Measurements from ENCODE around the gene ITGA6. TPM values are rescaled to one million over a fixed set of nuclear protein-coding genes. Genes with fewer than 3 reads are reported as not detected.

ITGA6 gene
- total RNA-seq, 4 donors from 2014 or later, result 254 to 586 (median 471) TPM

DNA sequence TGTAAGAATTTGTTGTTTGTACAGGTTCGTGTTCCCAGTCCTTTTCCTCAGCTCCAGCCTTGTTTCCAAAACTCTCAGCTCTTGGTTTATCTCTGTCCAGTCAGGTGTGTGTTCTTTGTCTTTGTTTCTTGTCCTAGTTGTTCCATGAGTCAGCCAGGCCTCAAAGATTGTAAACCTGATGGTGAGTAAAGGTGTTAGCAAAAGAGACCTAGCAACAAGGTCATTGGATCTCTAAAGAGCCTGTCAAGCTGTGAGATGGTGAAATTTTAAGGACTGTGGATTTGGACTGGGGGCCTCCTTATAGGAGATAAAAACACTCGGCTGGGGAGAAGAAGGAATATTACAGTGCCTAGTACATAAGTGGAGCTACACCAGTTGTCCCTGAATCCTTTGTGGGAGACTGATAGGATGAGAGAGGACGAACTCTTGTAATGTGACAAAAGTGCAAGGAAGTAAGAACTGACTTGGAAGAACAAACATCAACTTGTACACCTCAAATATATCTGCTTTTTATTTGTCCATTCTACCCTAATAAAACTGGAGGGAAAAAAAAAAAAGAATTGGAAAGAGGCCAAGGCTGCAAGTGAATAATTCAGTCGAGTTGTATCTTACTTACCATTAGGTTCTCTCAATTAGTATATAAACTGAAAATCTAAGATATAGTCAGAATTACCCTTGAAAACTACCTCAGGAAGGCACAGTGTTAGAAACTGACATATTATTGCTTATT is 37.2 kb downstream of the ITGA6 start:
- DNase-seq (ENCODE audit: low spot score in 2 of 2), result no peak
- Histone ChIP-seq H3K4me3 (no peak overlapping the region), H3K4me1 (peaks cover 4 to 66% (median 51%) of the 10 kb centered on the region in 4 donors), H3K27ac (peak overlapping the region in 3 of 4 donors; percentile 68 to 90 (median 83)), H3K27me3 (no peaks in the 10 kb centered on the region), H3K36me3 (peaks cover 0 to 18% (median 0%) of the 10 kb centered on the region in 3 donors), H3K9me3 (no peaks in the 10 kb centered on the region)
- TF ChIP-seq POLR2A (IDR thresholded peaks at IDR 0.05) (no peak), EP300 (IDR thresholded peaks at IDR 0.05) (peak in 1 of 2 donors; percentile 9)
- 53 to 63% methylated on average over 4 of the region's 4 CpGs for WGBS, 2 donors

- WGBS, 2 donors, result 24 to 25% methylated on average over 24 of the region's 24 CpGs
- Histone ChIP-seq H3K9me3 (no peaks in the 10 kb centered on the region), H3K36me3 (peaks cover 0 to 18% (median 0%) of the 10 kb centered on the region in 3 donors), H3K4me3 (peak overlapping the region in 3 of 4 donors; percentile 14 to 40 (median 20)), H3K27me3 (no peaks in the 10 kb centered on the region), H3K27ac (peak overlapping the region; percentile 35 to 90 (median 71)), H3K4me1 (peaks cover 4 to 55% (median 44%) of the 10 kb centered on the region in 4 donors)
- peak; percentile 54 to 84 for DNase-seq (ENCODE audit: low spot score in 2 of 2)
- TF ChIP-seq POLR2A (IDR thresholded peaks at IDR 0.05) (peak in 1 of 2 donors; percentile 42), CTCF (IDR thresholded peaks at IDR 0.05) (peak; percentile 79 to 89 (median 85)), EP300 (IDR thresholded peaks at IDR 0.05) (peak in 1 of 2 donors; percentile 60)
Observed at GRCh38 chr2:172465417-172466334, 38.3 kb downstream of the ITGA6 start.

DNA sequence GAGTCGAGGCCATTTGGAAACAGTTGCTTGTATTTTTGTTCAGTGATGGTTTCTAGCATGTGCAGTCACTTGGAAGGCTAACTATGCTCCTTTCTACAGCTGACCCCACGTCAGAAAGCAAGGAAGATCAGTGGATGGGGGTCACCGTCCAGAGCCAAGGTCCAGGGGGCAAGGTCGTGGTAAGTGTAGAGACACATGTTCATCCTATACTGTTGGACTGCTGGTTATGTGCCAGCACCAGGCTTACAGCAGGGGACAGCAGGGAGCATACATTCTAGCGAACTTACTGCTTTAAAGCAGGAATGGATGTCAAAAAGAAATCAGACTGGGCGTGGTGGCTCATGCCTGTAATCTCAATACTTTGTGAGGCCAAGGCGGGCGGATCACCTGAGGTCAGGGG is 40.0 kb downstream of the ITGA6 start:
- 59 to 64% methylated on average over 8 of the region's 8 CpGs for WGBS, 2 donors
- no peak overlapping the region for H3K4me3 ChIP-seq
- H3K27ac ChIP-seq, result peak overlapping the region in 2 of 4 donors; percentile 57 to 58
- DNase-seq (ENCODE audit: low spot score in 2 of 2), result no peak
- H3K27me3 ChIP-seq, result no peaks in the 10 kb centered on the region
- no peaks in the 10 kb centered on the region for H3K9me3 ChIP-seq
- peaks cover 4 to 38% (median 29%) of the 10 kb centered on the region in 4 donors for H3K4me1 ChIP-seq
- H3K36me3 ChIP-seq, result peaks cover 0 to 26% (median 0%) of the 10 kb centered on the region in 3 donors
- TF ChIP-seq EP300 (IDR thresholded peaks at IDR 0.05), result no peak
- no peak for TF ChIP-seq POLR2A (IDR thresholded peaks at IDR 0.05)
- TF ChIP-seq CTCF (IDR thresholded peaks at IDR 0.05), result no peak

DNA sequence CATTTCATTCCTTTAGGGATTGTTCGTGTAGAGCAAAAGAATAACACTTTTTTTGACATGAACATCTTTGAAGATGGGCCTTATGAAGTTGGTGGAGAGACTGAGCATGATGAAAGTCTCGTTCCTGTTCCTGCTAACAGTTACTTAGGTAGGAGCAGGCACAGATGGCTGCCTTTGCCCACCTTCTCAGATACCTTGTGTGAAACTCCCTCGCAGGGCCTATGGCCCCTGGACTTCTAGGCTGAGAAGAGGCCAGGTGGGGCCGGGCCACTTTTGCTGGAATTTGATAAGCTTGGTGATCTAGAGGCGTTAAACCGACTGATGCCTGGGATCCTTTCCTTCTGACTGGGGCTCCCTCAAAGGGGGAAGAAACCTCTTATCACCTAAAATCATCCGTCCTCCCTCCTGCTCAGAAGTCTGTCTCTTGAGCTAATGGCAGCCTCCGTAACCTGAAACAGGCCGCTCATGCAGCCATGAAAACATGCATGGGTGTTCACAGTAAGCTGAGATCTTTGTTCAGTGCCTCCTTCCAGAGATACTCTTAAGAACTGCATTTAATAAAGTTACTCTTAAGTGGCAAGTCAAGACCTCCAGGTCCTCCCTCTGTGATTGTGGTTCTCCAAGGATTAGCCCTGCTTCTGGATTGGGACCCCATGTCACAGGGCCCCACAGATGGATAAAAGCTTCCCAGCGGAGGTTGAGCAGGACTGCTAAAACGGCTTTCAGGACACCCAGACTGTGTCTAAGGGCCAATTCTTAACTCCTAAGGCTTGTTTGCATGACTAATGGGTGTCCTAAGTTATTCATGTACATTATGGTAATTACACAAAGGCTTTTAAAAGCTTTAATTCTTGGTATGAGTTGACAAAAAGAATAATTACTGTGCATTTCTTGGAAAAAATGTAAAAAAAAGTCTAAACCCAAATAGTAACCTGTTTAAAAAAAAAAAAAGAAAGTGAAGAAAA is 43.9 kb downstream of the ITGA6 start:
- 80 to 81% methylated on average over 11 of the region's 11 CpGs for WGBS, 2 donors
- no peak for TF ChIP-seq POLR2A (IDR thresholded peaks at IDR 0.05)
- TF ChIP-seq CTCF (IDR thresholded peaks at IDR 0.05), result no peak
- no peak for TF ChIP-seq EP300 (IDR thresholded peaks at IDR 0.05)

More for the DNA sequence above, 43.9 kb downstream of the ITGA6 start:
- H3K27ac ChIP-seq, result peak overlapping the region in 1 of 4 donors; percentile 23
- no peaks in the 10 kb centered on the region for H3K9me3 ChIP-seq
- no peak for DNase-seq (ENCODE audit: low spot score in 2 of 2)
- H3K27me3 ChIP-seq, result no peaks in the 10 kb centered on the region
- peaks cover 0 to under 1% (median 0%) of the 10 kb centered on the region in 4 donors for H3K4me1 ChIP-seq
- H3K36me3 ChIP-seq, result peaks cover 0 to 40% (median 0%) of the 10 kb centered on the region in 3 donors
- no peak overlapping the region for H3K4me3 ChIP-seq
